Heart left ventricle (tissue), 16 donors: ENCODE results near the gene ZNF664. TPM values are rescaled to one million over a fixed set of nuclear protein-coding genes. Genes with fewer than 3 reads are reported as not detected.
A peak's percentile ranks its signal among the peaks of the same experiment; 100 is the strongest.

Experiments
- ATAC-seq, 4 donors: fragments of 200-7000 bp; cut with Tn5 transposase; one replicate each; pipeline ENCODE4 v1.9.1; 2020 to 2022; ENCODE audit warnings: moderate library complexity in 4 of 4, mild to moderate bottlenecking in 3 of 4, moderate number of reproducible peaks in 1 of 4
- DNase-seq, 5 donors: peaks; one replicate each; pipeline ENCODE4 v3.0.0-alpha.2; 2020
- H3K27ac ChIP-seq, 12 donors: fragments of 200-600 bp; sonication (generic) in 4 of 12; one replicate each; pipeline versions ENCODE4 v1.5.0 to v1.8.0; 2016 to 2022; ENCODE audit warnings: mild to moderate bottlenecking in 2 of 12
- H3K27me3 ChIP-seq, 9 donors: fragments of 200-600 bp; sonication (generic) in 2 of 9; one replicate each; pipeline versions ENCODE4 v1.5.1 to v1.8.0; 2016 to 2022; ENCODE audit warnings: mild to moderate bottlenecking in 3 of 9
- H3K36me3 ChIP-seq, 9 donors: fragments of 200-600 bp; sonication (generic) in 2 of 9; one replicate each; pipeline versions ENCODE4 v1.5.0 to v1.8.0; 2018 to 2022; ENCODE audit warnings: mild to moderate bottlenecking in 2 of 9
- H3K4me1 ChIP-seq, 12 donors: fragments of 200-600 bp; sonication (generic) in 4 of 12; one replicate each; pipeline versions ENCODE4 v1.5.0 to v1.8.0; 2016 to 2022; ENCODE audit warnings: mild to moderate bottlenecking in 3 of 12
- H3K4me3 ChIP-seq, 12 donors: fragments of 200-600 bp; sonication (generic) in 4 of 12; one replicate each; pipeline versions ENCODE4 v1.5.0 to v1.8.0; 2017 to 2022; ENCODE audit warnings: mild to moderate bottlenecking in 9 of 12, moderate library complexity in 4 of 12
- H3K9me3 ChIP-seq, 12 donors: fragments of 200-600 bp; sonication (generic) in 4 of 12; one replicate each; pipeline versions ENCODE4 v1.5.0 to v1.8.0; 2016 to 2022; ENCODE audit warnings: mild to moderate bottlenecking in 1 of 12
- CTCF ChIP-seq, 12 donors: fragments of 200-600 bp; sonication (generic) in 4 of 12; IDR thresholded peaks; one replicate each; pipeline versions ENCODE4 v1.5.0 to v1.8.0; 2018 to 2022; ENCODE audit warnings: antibody characterized with exemption in 12 of 12, mild to moderate bottlenecking in 5 of 12
- POLR2A ChIP-seq, 2 donors: fragments of 450-650 bp; IDR thresholded peaks; one replicate each; pipeline ENCODE4 v1.6.1; 2017; ENCODE audit warnings: antibody characterized with exemption in 2 of 2, mild to moderate bottlenecking in 2 of 2, moderate library complexity in 2 of 2
- WGBS, 4 donors: extraction: QIAGEN DNeasy Blood & Tissue Kit in 2 of 4; methylation state at CpG; one replicate each; pipeline versions ENCODE4 v1.1.5 to v1.1.7; 2013 to 2018; 5-methylcytosine and 5-hydroxymethylcytosine counted together
- intact Hi-C, 10 donors: fragments of 100-400 bp; cut with DNase I; formaldehyde crosslinking; loops; one replicate each; pipeline versions ENCODE4 v1.11.1 to v1.14.2; 2022
- polyA plus RNA-seq, 2 donors: library from polyadenylated mRNA; stranded (reverse); fragments of 200-250 nt; gene quantifications; one replicate each; pipeline ENCODE4 v1.2.3, GENCODE V29; 2013
- total RNA-seq, 9 donors: library from RNA; depleted of rRNA in 2 of 9; stranded (reverse); fragments of >200 nt in 2 of 9; fragmentation: NEBNext Ultra II Directional in 3 of 9; extraction: Animal tissue kit (Norgen Biotek cat#: 25700) in 3 of 9; gene quantifications; one replicate each; pipeline versions ENCODE4 v1.1.0 to v1.2.4, GENCODE V29; 2016 to 2023
- donor health status: ischemic (EF 13 %, LVEDD 7.1; RV severe dilation, severe dysfunction).
- donor health status: healthy with polysubstance abuse.
- donor health status: DM: no; HTN: yes; CAD: no.
- donor health status: DM: no; HTN: no; CAD: no.
- donor health status: ischemic (EF 25% LVEDD 6.9; RV normal size, moderate dysfunction).
- donor health status: ischemic (EF 25% LVEDD 5.7; RV mildly dilated, moderate dysfunction).
- donor health status: healthy.
- donor health status: DM: yes; HTN: yes; CAD: no.
- donor health status: ischemic (EF 35%, LVEDD 5.7; RV mildly dilated, moderate dysfunction).
- donor health status: nonischemic (EF 11% LVEDD 7.7; RV severe dilation, severe dysfunction).
- donor health status: DM: yes; HTN: yes; CAD: no.
- donor health status: PGD.
- donor health status: ischemic (EF 29% LVEDD 5.4; RV normal size, mild dysfunction).
- donor health status: nonischemic (EF 23%, LVEDD 6.1; RV moderate dilation, normal function).

ZNF664 gene
- total and polyA plus RNA-seq, 11 donors, result 43.1 to 104 (median 73.3) TPM

- WGBS, 4 donors, result 83 to 88% (median 85%) methylated on average over 3 of the region's 3 CpGs
- peak overlapping the region in 2 of 12 donors; percentile 7 to 54 for H3K27ac ChIP-seq
- H3K36me3 ChIP-seq, result peaks cover 0 to 51% (median 36%) of the 10 kb centered on the region in 9 donors
- ATAC-seq (no peak), DNase-seq (no peak)
- H3K27me3 ChIP-seq, result no peaks in the 10 kb centered on the region
- no peak overlapping the region for H3K4me3 ChIP-seq
- peaks cover 0 to 36% (median 10%) of the 10 kb centered on the region in 12 donors for H3K4me1 ChIP-seq
- TF ChIP-seq CTCF (IDR thresholded peaks at IDR 0.05) (no peak), POLR2A (IDR thresholded peaks at IDR 0.05) (no peak)
- H3K9me3 ChIP-seq, result no peaks in the 10 kb centered on the region
- intact Hi-C loops, result no loop called here
Observed at GRCh38 chr12:124010687-124011086, 37.7 kb downstream of the ZNF664 start.

GRCh38 chr12:124011435-124012115, 38.6 kb downstream of the ZNF664 start:
- TF ChIP-seq CTCF (IDR thresholded peaks at IDR 0.05) (no peak), POLR2A (IDR thresholded peaks at IDR 0.05) (no peak)
- no peak overlapping the region for H3K4me3 ChIP-seq
- peaks cover 0 to 47% (median 36%) of the 10 kb centered on the region in 9 donors for H3K36me3 ChIP-seq
- ATAC-seq, result no peak
- H3K27ac ChIP-seq, result no peak overlapping the region
- no peak for DNase-seq
- peaks cover 0 to 27% (median 8%) of the 10 kb centered on the region in 12 donors for H3K4me1 ChIP-seq
- 85 to 90% (median 89%) methylated on average over 8 of the region's 8 CpGs for WGBS, 4 donors
- intact Hi-C loops, result no loop called here
- H3K9me3 ChIP-seq, result no peaks in the 10 kb centered on the region
- H3K27me3 ChIP-seq, result no peaks in the 10 kb centered on the region

- 86 to 91% (median 88%) methylated on average over 7 of the region's 7 CpGs for WGBS, 4 donors
- H3K4me1 ChIP-seq, result peaks cover 0 to 19% (median 5%) of the 10 kb centered on the region in 12 donors
Observed at GRCh38 chr12:124013073-124013472, 40.1 kb downstream of the ZNF664 start.

More at GRCh38 chr12:124013073-124013472, 40.1 kb downstream of the ZNF664 start:
- H3K4me3 ChIP-seq, result no peak overlapping the region
- H3K27ac ChIP-seq, result no peak overlapping the region
- intact Hi-C loops, result no loop called here
- no peak for DNase-seq
- no peaks in the 10 kb centered on the region for H3K9me3 ChIP-seq
- TF ChIP-seq POLR2A (IDR thresholded peaks at IDR 0.05) (no peak), CTCF (IDR thresholded peaks at IDR 0.05) (no peak)
- no peaks in the 10 kb centered on the region for H3K27me3 ChIP-seq
- H3K36me3 ChIP-seq, result peaks cover 0 to 44% (median 36%) of the 10 kb centered on the region in 9 donors
- no peak for ATAC-seq
